Esophagus muscularis mucosa (tissue), 4 donors: Measurements from ENCODE around the gene PPP1R1B. TPM values are rescaled to one million over a fixed set of nuclear protein-coding genes. Genes with fewer than 3 reads are reported as not detected.

ENCODE experiments used
- DNase-seq: peaks from one replicate; pipeline ENCODE4 v3.0.0-alpha.2; 2017; ENCODE audit errors: extremely low spot score
- H3K27ac ChIP-seq, 4 donors: fragments of 200-600 bp; sonication (generic); replicated peaks in 1 of 4; 1 replicate in 3 of 4; 2 replicates in 1 of 4; pipeline ENCODE4 v1.5.1; 2016 to 2019; ENCODE audit warnings: mild to moderate bottlenecking in 1 of 4
- H3K27me3 ChIP-seq, 4 donors: fragments of 200-600 bp; sonication (generic); one replicate each; pipeline versions ENCODE4 v1.5.1 to v1.6.0; 2016 to 2019
- H3K36me3 ChIP-seq, 4 donors: fragments of 200-600 bp; sonication (generic); one replicate each; pipeline ENCODE4 v1.5.1; 2016 to 2019
- H3K4me1 ChIP-seq, 4 donors: fragments of 200-600 bp; sonication (generic); one replicate each; pipeline ENCODE4 v1.5.1; 2016 to 2019
- H3K4me3 ChIP-seq, 4 donors: fragments of 200-600 bp; sonication (generic); 1 replicate in 2 of 4; 2 replicates in 2 of 4; pipeline ENCODE4 v1.5.1; 2016 to 2019; ENCODE audit warnings: mild to moderate bottlenecking in 4 of 4, moderate library complexity in 1 of 4
- H3K9me3 ChIP-seq, 4 donors: fragments of 200-600 bp; sonication (generic); 1 replicate in 3 of 4; 2 replicates in 1 of 4; pipeline ENCODE4 v1.5.1; 2016 to 2019
- CTCF ChIP-seq, 3 experiments: fragments of 200-600 bp in 2 of 3; fragments of 450-650 bp in 1 of 3; sonication (generic) in 2 of 3; IDR thresholded peaks; one replicate each; pipeline ENCODE4 v1.5.1; 2017 to 2019; ENCODE audit warnings: antibody characterized with exemption in 3 of 3, mild to moderate bottlenecking in 2 of 3, moderate library complexity in 1 of 3
- EP300 ChIP-seq: sonication (generic); formaldehyde crosslinking; IDR thresholded peaks from one replicate; pipeline ENCODE4 v1.6.1; 2017; ENCODE audit warnings: antibody characterized with exemption
- POLR2A ChIP-seq: fragments of 450-650 bp; IDR thresholded peaks from one replicate; pipeline ENCODE4 v1.6.1; 2017; ENCODE audit warnings: antibody characterized with exemption, moderate library complexity, mild to moderate bottlenecking, low read depth
- POLR2AphosphoS5 ChIP-seq, 2 donors: sonication (generic); formaldehyde crosslinking; IDR thresholded peaks; one replicate each; pipeline ENCODE4 v1.6.1; 2017; ENCODE audit warnings: antibody characterized with exemption in 2 of 2
- WGBS: methylation state at CpG from one replicate; pipeline ENCODE4 v1.1.5; 2018; 5-methylcytosine and 5-hydroxymethylcytosine counted together
- intact Hi-C: fragments of 100-400 bp; cut with DNase I; formaldehyde crosslinking; loops from one replicate; pipeline ENCODE4 v1.15.1; 2023
- total RNA-seq, 4 donors: library from RNA; depleted of rRNA; stranded (reverse); fragments of >200 nt; gene quantifications; one replicate each; pipeline versions ENCODE4 v1.1.0 to v1.2.1, GENCODE V29; 2016

The PPP1R1B gene
- total RNA-seq, 4 donors from 2014 or later: 4.9 to 14.8 (median 9.8) TPM

- Histone ChIP-seq H3K27me3 (peaks cover 0 to 39% (median 16%) of the 10 kb centered on the region in 4 donors), H3K27ac (no peak overlapping the region), H3K9me3 (no peaks in the 10 kb centered on the region), H3K4me3 (no peak overlapping the region), H3K4me1 (peaks cover 48 to 60% (median 54%) of the 10 kb centered on the region in 4 donors), H3K36me3 (peaks cover 0 to 6% (median 0%) of the 10 kb centered on the region in 4 donors)
- DNase-seq: no peak
- TF ChIP-seq POLR2A (no peak), EP300 (no peak), POLR2AphosphoS5 (IDR thresholded peaks at IDR 0.05) (no peak), CTCF (IDR thresholded peaks at IDR 0.05) (no peak)
- intact Hi-C loops: no loop called here
- WGBS: 81% methylated on average over 10 of the region's 13 CpGs
Observed at GRCh38 chr17:39673335-39674081, 46.8 kb downstream of the PPP1R1B start.

- Histone ChIP-seq H3K9me3 (no peaks in the 10 kb centered on the region), H3K36me3 (peaks cover 0 to 10% (median 0%) of the 10 kb centered on the region in 4 donors), H3K27me3 (peaks cover 0 to 32% (median 14%) of the 10 kb centered on the region in 4 donors), H3K4me3 (no peak overlapping the region), H3K27ac (no peak overlapping the region), H3K4me1 (peaks cover 43 to 59% (median 50%) of the 10 kb centered on the region in 4 donors)
- no peak for TF ChIP-seq EP300
- TF ChIP-seq CTCF (IDR thresholded peaks at IDR 0.05): no peak
- TF ChIP-seq POLR2AphosphoS5 (IDR thresholded peaks at IDR 0.05): no peak
- TF ChIP-seq POLR2A: no peak
- intact Hi-C loops: no loop called here
- DNase-seq: no peak
- 87% methylated on average over 2 of the region's 5 CpGs for WGBS
Observed at GRCh38 chr17:39674179-39674578, 47.4 kb downstream of the PPP1R1B start.

- WGBS: 44% methylated on average over 5 of the region's 11 CpGs
- peaks cover 0 to 17% (median 0%) of the 10 kb centered on the region in 4 donors for H3K36me3 ChIP-seq
- H3K4me1 ChIP-seq: peaks cover 43 to 59% (median 50%) of the 10 kb centered on the region in 4 donors
Observed at GRCh38 chr17:39674702-39675389, 48.1 kb downstream of the PPP1R1B start.

GRCh38 chr17:39675390-39676082 is 48.8 kb downstream of the PPP1R1B start:
- H3K27me3 ChIP-seq: peaks cover 0 to 18% (median 7%) of the 10 kb centered on the region in 4 donors
- H3K9me3 ChIP-seq: no peaks in the 10 kb centered on the region
- 87% methylated on average over 8 of the region's 10 CpGs for WGBS
- no peak for DNase-seq
- intact Hi-C loops: no loop called here
- H3K27ac ChIP-seq: no peak overlapping the region
- peaks cover 0 to 22% (median 3%) of the 10 kb centered on the region in 4 donors for H3K36me3 ChIP-seq
- H3K4me1 ChIP-seq: peaks cover 43 to 63% (median 50%) of the 10 kb centered on the region in 4 donors
- no peak overlapping the region for H3K4me3 ChIP-seq
- TF ChIP-seq POLR2AphosphoS5 (IDR thresholded peaks at IDR 0.05): no peak
- no peak for TF ChIP-seq CTCF (IDR thresholded peaks at IDR 0.05)
- no peak for TF ChIP-seq EP300
- TF ChIP-seq POLR2A: no peak

More at GRCh38 chr17:39674702-39675389, 48.1 kb downstream of the PPP1R1B start:
- H3K4me3 ChIP-seq: no peak overlapping the region
- intact Hi-C loops: no loop called here
- H3K9me3 ChIP-seq: no peaks in the 10 kb centered on the region
- DNase-seq: no peak
- TF ChIP-seq POLR2AphosphoS5 (IDR thresholded peaks at IDR 0.05): no peak
- no peak for TF ChIP-seq POLR2A
- no peak for TF ChIP-seq EP300
- TF ChIP-seq CTCF (IDR thresholded peaks at IDR 0.05): no peak
- H3K27me3 ChIP-seq: peaks cover 0 to 25% (median 10%) of the 10 kb centered on the region in 4 donors
- H3K27ac ChIP-seq: no peak overlapping the region
